Uterus (tissue), 4 donors: ENCODE measurements around the gene PRKG1. TPM values are rescaled to one million over a fixed set of nuclear protein-coding genes. Genes with fewer than 3 reads are reported as not detected.

Source experiments
- DNase-seq, 2 donors: peaks; one replicate each; pipeline ENCODE4 v3.0.0-alpha.2; 2019 to 2020
- H3K27ac ChIP-seq, 2 donors: fragments of 200-600 bp; sonication (generic); 1 replicate in 1 of 2; 2 replicates in 1 of 2; pipeline ENCODE4 v1.5.1; 2016 to 2018
- H3K27me3 ChIP-seq, 2 donors: fragments of 200-600 bp; sonication (generic); one replicate each; pipeline ENCODE4 v1.5.1; 2018 to 2019; ENCODE audit warnings: control low read depth in 1 of 2
- H3K36me3 ChIP-seq, 2 donors: fragments of 200-600 bp; sonication (generic); one replicate each; pipeline ENCODE4 v1.5.1; 2019; ENCODE audit warnings: control low read depth in 1 of 2
- H3K4me1 ChIP-seq, 2 donors: fragments of 200-600 bp; sonication (generic); one replicate each; pipeline ENCODE4 v1.5.1; 2018 to 2019; ENCODE audit warnings: control low read depth in 1 of 2
- H3K4me3 ChIP-seq, 2 donors: fragments of 200-600 bp; sonication (generic); 1 replicate in 1 of 2; 2 replicates in 1 of 2; pipeline ENCODE4 v1.5.1; 2018 to 2019; ENCODE audit warnings: mild to moderate bottlenecking in 1 of 2
- H3K9me3 ChIP-seq, 2 donors: fragments of 200-600 bp; sonication (generic); one replicate each; pipeline ENCODE4 v1.5.1; 2019; ENCODE audit warnings: control low read depth in 1 of 2
- POLR2A ChIP-seq, 2 donors: fragments of 450-650 bp; IDR thresholded peaks; one replicate each; pipeline ENCODE4 v1.6.1; 2016; ENCODE audit warnings: antibody characterized with exemption in 2 of 2, mild to moderate bottlenecking in 1 of 2, moderate library complexity in 1 of 2
- intact Hi-C: fragments of 100-400 bp; cut with DNase I; formaldehyde crosslinking; loops from one replicate; pipeline ENCODE4 v1.15.1; 2023; ENCODE audit warnings: low total_unique reads
- total RNA-seq, 4 donors: library from RNA; depleted of rRNA in 3 of 4; stranded (reverse); fragments of >200 nt in 3 of 4; gene quantifications; one replicate each; pipeline versions ENCODE4 v1.1.0 to v1.2.4, GENCODE V29; 2014 to 2023
- TF ChIP-seq, protein P1 (sequence below), 4 experiments: fragments of 200-600 bp in 2 of 4; fragments of 450-650 bp in 2 of 4; sonication (generic) in 2 of 4; IDR thresholded peaks; one replicate each; pipeline ENCODE4 v1.5.1; 2016 to 2019; ENCODE audit warnings: antibody characterized with exemption in 4 of 4, mild to moderate bottlenecking in 2 of 4, moderate library complexity in 1 of 4
- donor health status: DM: yes; HTN: yes; CAD: no.

The PRKG1 gene
- total RNA-seq, 4 donors from 2014 or later: 32.4 to 136 (median 69.6) TPM

DNA sequence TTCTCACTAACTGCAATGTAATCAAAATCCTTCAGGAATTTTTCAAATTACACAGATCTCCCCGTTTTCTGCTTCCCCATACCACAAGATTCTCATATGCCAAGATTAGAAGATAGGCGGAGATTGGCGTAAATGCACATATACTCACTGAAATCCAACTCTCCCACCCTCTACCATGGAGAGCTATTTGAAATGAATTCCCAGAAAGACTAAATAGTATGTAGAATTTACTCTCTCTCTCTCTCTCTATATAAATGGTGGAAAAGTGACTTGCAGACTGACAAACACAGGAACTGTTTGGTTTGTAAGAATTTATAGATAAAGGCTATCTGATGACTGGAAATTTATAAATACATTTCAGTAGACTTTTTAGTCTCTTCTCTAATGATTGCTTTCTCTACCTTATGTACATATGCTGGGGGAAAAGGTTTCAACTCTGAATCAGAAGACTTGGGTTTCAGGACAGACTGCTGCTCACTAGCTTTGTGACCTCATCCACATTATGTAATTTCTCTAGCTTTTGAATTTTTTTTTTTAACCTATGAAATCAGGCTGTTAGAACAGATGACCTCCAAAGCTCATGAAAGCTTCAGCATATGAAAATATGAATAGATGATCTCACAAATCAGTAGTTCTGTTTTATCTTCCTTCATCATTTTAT is 692.9 kb downstream of the PRKG1 start:
- Histone ChIP-seq H3K4me1 (no peaks in the 10 kb centered on the region), H3K4me3 (no peak overlapping the region), H3K9me3 (no peaks in the 10 kb centered on the region), H3K27ac (no peak overlapping the region), H3K27me3 (no peaks in the 10 kb centered on the region), H3K36me3 (no peaks in the 10 kb centered on the region)
- TF ChIP-seq POLR2A (IDR thresholded peaks at IDR 0.05): no peak
- TF ChIP-seq, protein P1, sequence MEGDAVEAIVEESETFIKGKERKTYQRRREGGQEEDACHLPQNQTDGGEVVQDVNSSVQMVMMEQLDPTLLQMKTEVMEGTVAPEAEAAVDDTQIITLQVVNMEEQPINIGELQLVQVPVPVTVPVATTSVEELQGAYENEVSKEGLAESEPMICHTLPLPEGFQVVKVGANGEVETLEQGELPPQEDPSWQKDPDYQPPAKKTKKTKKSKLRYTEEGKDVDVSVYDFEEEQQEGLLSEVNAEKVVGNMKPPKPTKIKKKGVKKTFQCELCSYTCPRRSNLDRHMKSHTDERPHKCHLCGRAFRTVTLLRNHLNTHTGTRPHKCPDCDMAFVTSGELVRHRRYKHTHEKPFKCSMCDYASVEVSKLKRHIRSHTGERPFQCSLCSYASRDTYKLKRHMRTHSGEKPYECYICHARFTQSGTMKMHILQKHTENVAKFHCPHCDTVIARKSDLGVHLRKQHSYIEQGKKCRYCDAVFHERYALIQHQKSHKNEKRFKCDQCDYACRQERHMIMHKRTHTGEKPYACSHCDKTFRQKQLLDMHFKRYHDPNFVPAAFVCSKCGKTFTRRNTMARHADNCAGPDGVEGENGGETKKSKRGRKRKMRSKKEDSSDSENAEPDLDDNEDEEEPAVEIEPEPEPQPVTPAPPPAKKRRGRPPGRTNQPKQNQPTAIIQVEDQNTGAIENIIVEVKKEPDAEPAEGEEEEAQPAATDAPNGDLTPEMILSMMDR (IDR thresholded peaks at IDR 0.05): no peak
- DNase-seq: no peak
- intact Hi-C loops: no loop called here

DNA sequence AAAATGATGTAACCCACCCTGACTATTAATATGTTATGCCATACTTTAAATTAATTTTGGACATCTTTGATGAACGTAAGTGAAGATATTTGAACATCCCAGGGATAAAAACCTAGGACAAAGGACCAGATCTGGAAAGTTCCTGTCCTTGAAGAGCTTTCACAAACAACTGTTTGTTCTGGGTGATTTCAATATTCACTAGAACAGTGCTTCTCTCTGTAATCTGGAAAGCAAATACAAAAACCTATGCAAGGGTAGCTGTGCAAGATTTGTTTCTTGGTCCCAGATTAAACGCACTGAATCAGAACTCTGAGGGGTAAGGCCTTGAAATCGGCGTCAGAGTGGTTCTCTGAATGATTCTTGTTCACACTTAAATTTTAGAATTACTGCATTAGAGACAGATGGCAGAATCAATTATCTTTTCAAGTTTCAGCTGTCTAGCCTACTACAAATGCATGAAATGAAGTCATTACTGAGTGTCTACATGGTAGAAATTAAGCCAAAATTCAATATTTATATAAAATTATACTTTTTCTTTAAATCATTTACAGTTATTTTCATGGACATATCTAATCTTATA is 694.7 kb downstream of the PRKG1 start:
- TF ChIP-seq, protein P1 (IDR thresholded peaks at IDR 0.05): no peak
- no peak for TF ChIP-seq POLR2A (IDR thresholded peaks at IDR 0.05)
- no peaks in the 10 kb centered on the region for H3K4me1 ChIP-seq
- no peak overlapping the region for H3K27ac ChIP-seq
- no peaks in the 10 kb centered on the region for H3K36me3 ChIP-seq
- H3K9me3 ChIP-seq: no peaks in the 10 kb centered on the region
- no peak for DNase-seq
- intact Hi-C loops: no loop called here
- no peaks in the 10 kb centered on the region for H3K27me3 ChIP-seq
- H3K4me3 ChIP-seq: no peak overlapping the region

DNA sequence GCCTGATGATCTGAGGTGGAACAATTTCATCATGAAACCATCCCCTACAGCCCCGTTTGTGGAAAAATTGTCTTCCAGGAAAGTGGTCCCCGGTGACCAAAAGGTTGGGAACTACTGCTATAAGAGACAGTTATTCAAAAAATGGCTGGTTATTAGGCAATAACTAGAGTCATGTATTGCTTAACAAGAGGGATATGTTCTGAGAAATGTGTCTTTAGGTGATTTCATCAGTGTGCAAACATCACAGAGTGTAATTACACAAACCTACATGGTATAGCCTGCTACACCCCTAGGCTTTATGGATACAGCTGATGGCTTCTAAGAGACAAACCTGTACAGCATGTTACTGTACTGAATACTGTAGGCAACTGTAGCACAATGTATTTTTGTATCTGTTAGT is 696.4 kb downstream of the PRKG1 start:
- TF ChIP-seq, protein P1 (IDR thresholded peaks at IDR 0.05): no peak
- no peak for TF ChIP-seq POLR2A (IDR thresholded peaks at IDR 0.05)
- H3K36me3 ChIP-seq: no peaks in the 10 kb centered on the region
- H3K4me1 ChIP-seq: no peaks in the 10 kb centered on the region
- H3K27me3 ChIP-seq: no peaks in the 10 kb centered on the region
- H3K9me3 ChIP-seq: no peaks in the 10 kb centered on the region
- no peak for DNase-seq
- no peak overlapping the region for H3K27ac ChIP-seq
- intact Hi-C loops: no loop called here
- no peak overlapping the region for H3K4me3 ChIP-seq

DNA sequence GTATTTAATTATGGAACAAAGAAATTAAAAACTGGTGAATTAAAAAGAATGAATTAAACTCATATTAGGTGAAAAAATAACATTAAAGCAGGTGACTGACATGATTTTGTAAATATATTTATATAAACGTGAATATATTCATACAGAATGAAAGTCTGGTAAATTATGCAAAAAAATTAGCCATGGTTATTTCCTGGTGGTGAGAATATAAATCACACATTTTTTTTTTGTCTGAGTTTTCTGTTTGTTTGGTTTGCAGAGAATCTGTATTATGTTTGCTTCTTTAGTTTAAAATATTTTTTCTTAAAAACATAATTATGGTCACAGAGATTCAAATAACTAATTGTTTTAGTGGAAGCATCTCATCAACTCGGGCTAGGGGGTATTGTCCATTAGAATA is 698.1 kb downstream of the PRKG1 start:
- no peaks in the 10 kb centered on the region for H3K4me1 ChIP-seq
- H3K27ac ChIP-seq: no peak overlapping the region
- intact Hi-C loops: no loop called here
- H3K27me3 ChIP-seq: no peaks in the 10 kb centered on the region
- no peak for TF ChIP-seq POLR2A (IDR thresholded peaks at IDR 0.05)
- TF ChIP-seq, protein P1 (IDR thresholded peaks at IDR 0.05): no peak
- DNase-seq: no peak
- no peaks in the 10 kb centered on the region for H3K36me3 ChIP-seq
- no peak overlapping the region for H3K4me3 ChIP-seq
- no peaks in the 10 kb centered on the region for H3K9me3 ChIP-seq

DNA sequence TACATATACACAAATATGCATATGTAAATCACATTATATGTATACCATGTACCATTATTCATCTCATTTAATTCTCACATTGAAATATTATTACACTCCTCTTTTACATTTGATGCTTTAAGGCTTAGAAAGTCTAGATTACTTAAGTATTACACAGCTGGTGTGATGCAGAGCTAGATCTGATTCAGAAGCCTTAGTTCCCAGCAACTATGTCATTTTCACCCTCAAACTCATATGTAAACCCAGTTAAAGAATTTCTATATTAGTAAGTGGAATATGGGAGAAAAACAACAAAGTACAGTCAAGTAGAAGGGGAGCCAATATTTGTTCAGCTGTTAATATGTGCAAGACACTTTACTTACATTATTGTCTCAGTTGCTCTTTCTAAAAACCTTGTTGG is 699.4 kb downstream of the PRKG1 start:
- TF ChIP-seq POLR2A (IDR thresholded peaks at IDR 0.05): no peak
- TF ChIP-seq, protein P1 (IDR thresholded peaks at IDR 0.05): no peak
- no peak for DNase-seq
- Histone ChIP-seq H3K4me1 (no peaks in the 10 kb centered on the region), H3K9me3 (no peaks in the 10 kb centered on the region), H3K27ac (no peak overlapping the region), H3K36me3 (no peaks in the 10 kb centered on the region), H3K4me3 (no peak overlapping the region), H3K27me3 (no peaks in the 10 kb centered on the region)
- intact Hi-C loops: no loop called here
